Testis (tissue), 2 donors: ENCODE measurements around the gene ZSCAN2.

ENCODE experiments used
- CTCF ChIP-seq, 3 experiments: fragments of 450-650 bp in 2 of 3; fragments of 200-600 bp in 1 of 3; sonication (generic) in 1 of 3; IDR thresholded peaks; one replicate each; pipeline ENCODE4 v1.5.1; 2016 to 2019; ENCODE audit warnings: antibody characterized with exemption in 3 of 3, mild to moderate bottlenecking in 2 of 3, moderate library complexity in 1 of 3
- POLR2A ChIP-seq: fragments of 450-650 bp; IDR thresholded peaks from one replicate; pipeline ENCODE4 v1.6.1; 2017; ENCODE audit warnings: antibody characterized with exemption, mild to moderate bottlenecking, moderate library complexity

- TF ChIP-seq CTCF (IDR thresholded peaks at IDR 0.05) (peak; percentile 33 to 55 (median 42)), POLR2A (no peak)
Observed at GRCh38 chr15:84654689-84655453, 54.1 kb downstream of the ZSCAN2 start.
